Measurements from ENCODE around the gene RAE1. TPM values are rescaled to one million over a fixed set of nuclear protein-coding genes. Genes with fewer than 3 reads are reported as not detected.

The RAE1 gene
- total and polyA plus RNA-seq, 2 of the 8 experiments (the other 6 are each of a cell fraction or from before 2014, with no cell fraction given): 35.9 to 44.9 TPM

DNA sequence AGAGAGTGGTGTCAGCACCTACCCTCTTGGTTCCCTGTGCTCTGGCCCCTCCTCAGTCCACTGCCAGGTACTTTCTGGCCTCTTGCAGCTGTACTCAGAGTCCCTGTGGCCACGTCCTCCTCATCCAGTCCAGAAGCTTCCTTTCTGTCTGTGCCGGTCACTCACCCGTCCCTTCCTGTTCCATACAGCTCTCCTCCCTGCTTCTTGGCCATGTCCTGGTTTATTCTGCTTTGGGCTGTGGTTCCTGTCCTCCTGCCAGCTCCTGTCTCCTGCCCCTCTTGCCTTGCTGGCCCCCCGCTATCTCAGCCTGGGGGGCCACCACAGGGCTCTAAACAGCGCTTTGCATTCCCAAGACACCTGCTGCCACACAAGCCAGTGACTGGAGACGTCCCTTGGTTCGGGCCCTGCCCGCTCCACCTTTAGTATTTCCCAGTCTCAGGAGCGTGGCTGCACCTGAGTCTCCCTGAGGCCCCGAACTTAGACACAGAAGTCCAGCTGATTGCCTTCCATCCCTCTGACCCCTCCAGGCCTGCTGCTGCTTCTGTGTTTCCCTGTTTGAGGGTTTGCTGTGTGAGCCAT lies 24.7 kb downstream of the RAE1 start:
- no peak overlapping the region for H3K9ac ChIP-seq (replicated peaks in 1 of 4; ENCODE audit: extremely low read depth in 1 of 4, low read depth in 3 of 4, low read length in 3 of 4)
- no peak overlapping the region for H3K18ac ChIP-seq (ENCODE audit: extremely low read depth, low read length)
- no peak overlapping the region for H2AFZ ChIP-seq (ENCODE audit: low read length)
- no peak overlapping the region for H3K23ac ChIP-seq (ENCODE audit: insufficient read length)
- TF ChIP-seq GABPA (IDR thresholded peaks at IDR 0.05; ENCODE audit: borderline replicate concordance, insufficient read depth, low read length): no peak
- TF ChIP-seq, protein P1, sequence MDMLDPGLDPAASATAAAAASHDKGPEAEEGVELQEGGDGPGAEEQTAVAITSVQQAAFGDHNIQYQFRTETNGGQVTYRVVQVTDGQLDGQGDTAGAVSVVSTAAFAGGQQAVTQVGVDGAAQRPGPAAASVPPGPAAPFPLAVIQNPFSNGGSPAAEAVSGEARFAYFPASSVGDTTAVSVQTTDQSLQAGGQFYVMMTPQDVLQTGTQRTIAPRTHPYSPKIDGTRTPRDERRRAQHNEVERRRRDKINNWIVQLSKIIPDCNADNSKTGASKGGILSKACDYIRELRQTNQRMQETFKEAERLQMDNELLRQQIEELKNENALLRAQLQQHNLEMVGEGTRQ (IDR thresholded peaks at IDR 0.05; ENCODE audit: low read length): no peak
- TF ChIP-seq, protein P2, sequence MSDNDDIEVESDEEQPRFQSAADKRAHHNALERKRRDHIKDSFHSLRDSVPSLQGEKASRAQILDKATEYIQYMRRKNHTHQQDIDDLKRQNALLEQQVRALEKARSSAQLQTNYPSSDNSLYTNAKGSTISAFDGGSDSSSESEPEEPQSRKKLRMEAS (IDR thresholded peaks at IDR 0.05): no peak
- TF ChIP-seq HDAC2 (IDR thresholded peaks at IDR 0.05; ENCODE audit: borderline replicate concordance in 1 of 2, low read depth in 2 of 2, low read length in 2 of 2): no peak
- no peak for TF ChIP-seq TEAD4 (IDR thresholded peaks at IDR 0.05; ENCODE audit: low read depth, low read length)
- no peak for TF ChIP-seq CTBP2 (IDR thresholded peaks at IDR 0.05; ENCODE audit: borderline replicate concordance, insufficient read depth, insufficient read length, low read length)
- no peak for TF ChIP-seq EP300 (IDR thresholded peaks at IDR 0.05; ENCODE audit: borderline replicate concordance in 1 of 2, low read depth in 2 of 2, low read length in 2 of 2)
- TF ChIP-seq BRCA1 (IDR thresholded peaks at IDR 0.05; ENCODE audit: low read depth, low read length): no peak
- no peak overlapping the region for H2BK5ac ChIP-seq (ENCODE audit: low read depth, low read length)
- H2BK120ac ChIP-seq (replicated peaks; ENCODE audit: low read depth, low read length): no peak overlapping the region
- H2AK5ac ChIP-seq (ENCODE audit: low read depth, low read length): no peak overlapping the region
- DNase-seq (ENCODE audit: low read depth in 1 of 2, low spot score in 2 of 2) (no peak), FAIRE-seq (no peak)
- H4K20me1 ChIP-seq (replicated peaks in 1 of 2; ENCODE audit: control insufficient read depth in 1 of 2, insufficient read depth in 2 of 2, low read length in 2 of 2): peaks cover 2% of the 10 kb centered on the region in 2 experiments
- H3K56ac ChIP-seq (replicated peaks; ENCODE audit: insufficient read length, low read depth, low read length): no peak overlapping the region
- H3K36me3 ChIP-seq (ENCODE audit: control insufficient read depth in 2 of 4, insufficient read depth in 4 of 4, low read length in 3 of 4): peaks cover 16 to 59% (median 47%) of the 10 kb centered on the region in 4 experiments; a peak in 6 of 8 replicates
- no peaks in the 10 kb centered on the region for H3K9me3 ChIP-seq (ENCODE audit: insufficient read depth in 2 of 2, low read depth in 1 of 2, low read length in 1 of 2)
- peaks cover 0 to 10% (median 3%) of the 10 kb centered on the region in 4 experiments; a peak in 3 of 7 replicates for H3K4me1 ChIP-seq (replicated peaks in 1 of 4; ENCODE audit: control insufficient read depth in 3 of 4, insufficient read depth in 4 of 4, low read length in 3 of 4)
- H3K27ac ChIP-seq (ENCODE audit: low read depth, low read length): no peak overlapping the region
- H3K23me2 ChIP-seq (ENCODE audit: low read depth, low read length): no peaks in the 10 kb centered on the region
- no peaks in the 10 kb centered on the region for H3K27me3 ChIP-seq (replicated peaks in 1 of 4; ENCODE audit: control insufficient read depth in 3 of 4, extremely low read depth in 1 of 4, insufficient read depth in 3 of 4, low read length in 3 of 4)
- CTCF ChIA-PET (ENCODE audit: partially characterized antibody): interaction anchor here (0.6 to 1.7 kb wide), 2 partner anchors 12 to 859 kb away, joined by 4 read pairs; no protein-coding TSS in a partner anchor
- no peak overlapping the region for H4K91ac ChIP-seq (replicated peaks; ENCODE audit: insufficient read length, low read length)
- no peak overlapping the region for H2BK15ac ChIP-seq (ENCODE audit: low read length)
- no peak overlapping the region for H3K14ac ChIP-seq (ENCODE audit: insufficient read length)
- H4K8ac ChIP-seq (ENCODE audit: extremely low read depth, insufficient read depth, low read length): no peak overlapping the region
- H2BK20ac ChIP-seq (ENCODE audit: low read length): no peak overlapping the region
- H2BK12ac ChIP-seq (ENCODE audit: low read depth, low read length): no peak overlapping the region
- peaks cover 3% of the 10 kb centered on the region; the same call in 1 of the 2 replicates for H3K79me1 ChIP-seq (ENCODE audit: low read depth, low read length)
- H3K4me2 ChIP-seq (ENCODE audit: insufficient read depth in 1 of 2, low read depth in 2 of 2, low read length in 2 of 2): no peak overlapping the region
- 92% methylated on average over 10 of the region's 10 CpGs; no CpG with 5 or more reads in 1 of the 2 experiments for WGBS, 2 experiments (ENCODE audit: extremely low coverage in 1 of 2, insufficient coverage in 1 of 2, insufficient read length in 1 of 2, insufficient replicate concordance in 2 of 2, low coverage in 1 of 2, low lambda C conversion rate in 2 of 2, missing lambda C conversion rate in 1 of 2)
- H3K79me2 ChIP-seq (ENCODE audit: control insufficient read depth in 1 of 2, insufficient read depth in 2 of 2, low read length in 2 of 2): no peaks in the 10 kb centered on the region
- H3K4me3 ChIP-seq (ENCODE audit: extremely low read depth in 1 of 4, insufficient read depth in 2 of 4, low read depth in 3 of 4, low read length in 4 of 4): no peak overlapping the region
- POLR2A ChIA-PET (ENCODE audit: partially characterized antibody): interaction anchor here (1.0 to 3.0 kb wide), 3 partner anchors 13 to 24 kb away, joined by 3 to 11 read pairs (median 3); no protein-coding TSS in a partner anchor
- no peak overlapping the region for H4K5ac ChIP-seq (ENCODE audit: insufficient read length, low read depth, low read length)
- H3K4ac ChIP-seq (replicated peaks; ENCODE audit: insufficient read length, low read depth, low read length): no peak overlapping the region

All from H1 (cell line).